ENCODE data around the gene PIK3CB.

Gene PIK3CB

GRCh38 chr3:138834596-138835396, at the start of gene PIK3CB:
PIK3CB (minus strand) TSS chr3:138834928; CDS start chr3:138759343, 75,585 bp downstream.
- peak; percentile 90 for DNase-seq (ENCODE audit: low spot score)

DNA sequence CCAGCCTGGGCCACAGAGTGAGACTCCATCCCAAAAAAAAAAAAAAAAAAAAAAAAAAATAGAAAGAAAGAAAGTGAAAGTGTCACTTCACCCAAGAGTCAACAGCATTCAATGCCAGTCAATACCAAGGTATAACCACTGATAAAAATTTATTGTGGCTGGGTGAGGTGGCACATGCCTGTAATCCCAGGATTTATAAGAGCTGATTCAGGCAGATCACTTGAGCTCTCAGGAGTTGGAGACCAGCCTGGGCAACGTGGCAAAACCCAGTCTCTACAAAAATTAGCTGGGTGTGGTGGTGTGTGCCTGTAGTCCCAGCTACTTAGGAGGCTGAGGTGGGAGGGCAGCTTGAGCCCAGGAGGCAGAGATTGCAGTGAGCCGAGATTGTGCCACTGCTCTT, 46.5 kb upstream of the PIK3CB start:
- no peak for DNase-seq (ENCODE audit: low spot score)

- no peak for DNase-seq (ENCODE audit: low spot score)
Measured at GRCh38 chr3:138879541-138880380, 45.0 kb upstream of the PIK3CB start.

DNA sequence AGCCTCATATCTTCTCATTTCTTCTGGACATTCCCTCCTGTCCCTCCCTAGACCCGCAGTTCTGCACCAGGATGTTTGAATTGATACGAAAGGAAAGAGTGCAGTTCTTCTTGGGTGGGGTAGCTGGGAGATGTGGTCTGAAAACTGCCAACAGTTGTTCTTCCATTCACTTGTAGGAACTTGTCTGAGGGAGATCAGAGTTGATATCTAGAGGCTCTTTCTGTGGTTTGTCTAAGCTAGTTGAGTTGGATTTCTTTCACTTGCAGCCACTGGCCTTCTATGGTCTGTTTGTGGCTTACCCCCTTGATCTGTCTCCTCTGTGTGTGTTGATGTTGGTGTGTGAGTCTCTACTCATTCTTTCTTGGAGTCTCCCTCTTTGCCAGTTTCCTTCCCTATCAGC, 42.5 kb upstream of the PIK3CB start:
- no peak for DNase-seq (ENCODE audit: low spot score)

GRCh38 chr3:138875754-138876664, 41.3 kb upstream of the PIK3CB start:
- no peak for DNase-seq (ENCODE audit: low spot score)

DNA sequence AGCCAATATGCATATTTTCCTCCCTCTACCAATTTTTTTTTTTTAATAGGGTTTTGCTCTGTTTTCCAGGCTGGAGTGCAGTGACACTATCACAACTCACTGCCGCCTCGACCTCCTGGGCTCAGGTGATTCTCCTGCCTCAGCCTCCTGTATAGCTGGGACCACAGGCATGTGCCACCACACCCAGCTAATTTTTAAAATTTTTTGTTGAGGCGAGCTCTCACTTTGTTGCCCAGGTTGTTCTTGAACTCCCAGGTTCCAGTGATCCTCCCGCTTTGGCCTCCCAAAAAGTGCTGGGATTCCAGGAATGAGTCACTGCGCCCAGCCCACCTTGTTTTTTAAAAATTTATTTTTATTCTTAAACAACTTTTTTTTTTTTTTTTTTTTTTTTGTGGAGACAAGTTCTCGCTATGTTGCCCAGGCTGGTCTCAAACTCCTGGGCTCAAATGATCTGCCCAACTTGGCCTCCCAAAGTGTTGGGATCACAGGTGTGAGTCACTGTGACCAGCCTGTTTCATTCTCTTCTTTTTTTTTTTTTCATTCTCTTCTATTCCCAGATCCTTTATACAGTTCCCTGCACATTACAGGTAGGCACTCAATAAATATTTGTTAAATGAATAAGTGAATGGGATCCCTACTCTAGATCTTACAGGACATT, 40.5 kb upstream of the PIK3CB start:
- no peak for DNase-seq (ENCODE audit: low spot score)

- no peak for DNase-seq (ENCODE audit: low spot score)
Measured at GRCh38 chr3:138873471-138874278, 38.9 kb upstream of the PIK3CB start.

DNA sequence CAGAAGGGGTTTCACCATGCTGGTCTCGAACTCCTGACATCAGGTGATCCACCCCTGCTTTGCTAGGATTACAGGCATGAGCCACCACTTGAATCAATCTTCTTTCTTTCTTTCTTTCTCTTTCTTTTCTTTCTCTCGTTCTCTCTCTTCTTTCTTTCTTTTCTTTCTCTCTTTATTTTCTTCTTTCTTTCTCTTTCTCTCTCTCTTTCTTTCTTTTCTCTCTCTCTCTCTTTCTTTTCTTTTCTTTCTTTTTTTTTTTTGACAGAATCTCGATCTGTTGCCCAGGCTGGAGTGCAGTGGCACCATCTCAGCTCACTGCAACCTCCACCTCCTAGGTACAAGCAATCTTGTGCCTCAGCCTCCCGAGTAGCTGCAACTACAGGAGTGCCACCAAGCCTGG, 37.9 kb upstream of the PIK3CB start:
- DNase-seq (ENCODE audit: low spot score): no peak

DNA sequence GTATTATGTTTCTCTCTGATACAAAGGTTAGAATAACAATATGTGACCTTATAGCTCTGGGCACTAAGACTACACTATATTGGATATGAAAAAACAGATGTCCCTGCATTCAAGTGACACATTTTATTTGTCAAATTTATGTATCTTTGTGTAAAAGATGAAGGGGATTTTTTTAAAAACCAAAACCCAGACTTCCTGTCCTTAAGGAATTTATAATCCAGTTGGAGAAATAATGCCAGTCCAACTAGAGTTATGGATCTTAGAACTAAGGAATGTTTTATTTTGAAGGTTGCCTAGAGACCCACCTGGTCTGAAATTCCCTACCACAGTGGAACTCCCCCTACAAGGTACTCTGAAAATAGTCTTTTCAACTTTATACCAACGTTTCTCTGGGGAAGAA, 33.3 kb upstream of the PIK3CB start:
- DNase-seq (ENCODE audit: low spot score): no peak

- DNase-seq (ENCODE audit: low spot score): no peak
Measured at GRCh38 chr3:138863776-138864113, 29.0 kb upstream of the PIK3CB start.

- DNase-seq (ENCODE audit: low spot score): no peak
Measured at GRCh38 chr3:138862924-138863775, 28.4 kb upstream of the PIK3CB start.

DNA sequence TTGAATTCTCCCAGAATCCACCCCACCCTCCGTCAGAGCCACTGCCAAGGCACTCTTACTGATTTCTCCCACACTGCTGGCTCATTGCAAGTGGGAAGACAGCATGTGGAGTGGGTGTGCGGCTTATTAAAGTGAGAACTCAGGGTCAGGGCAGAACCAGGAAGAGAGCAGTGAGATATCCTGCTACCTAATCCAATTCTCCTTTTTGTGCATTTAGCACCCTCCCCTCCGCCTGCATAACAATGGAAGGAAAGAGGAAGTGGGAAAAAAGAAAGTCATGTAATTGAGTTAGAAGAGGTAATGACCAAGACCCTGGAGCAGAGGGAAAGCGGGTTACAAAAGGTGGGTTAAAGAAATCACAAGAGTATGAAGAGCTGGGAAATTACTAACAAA, 27.8 kb upstream of the PIK3CB start:
- no peak for DNase-seq (ENCODE audit: low spot score)

DNA sequence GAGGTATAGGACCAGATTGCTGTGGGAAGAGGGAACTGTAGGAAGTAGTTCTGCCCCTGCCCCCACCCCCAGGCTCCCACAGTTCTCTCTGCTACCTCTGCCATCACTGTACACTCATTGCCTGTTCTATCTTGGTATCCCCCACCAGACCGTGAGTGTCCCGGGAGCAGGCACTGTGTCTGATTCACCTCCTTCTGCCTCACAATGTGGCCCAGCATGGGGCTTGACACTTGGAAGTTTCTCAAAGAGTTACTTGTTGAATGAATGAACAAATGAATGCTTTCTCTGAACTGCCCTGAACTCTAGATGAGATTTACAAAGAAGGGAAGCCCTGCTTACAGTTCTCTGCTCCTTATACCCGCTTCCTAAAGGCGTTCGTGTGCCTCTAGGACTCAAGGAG, 27.1 kb upstream of the PIK3CB start:
- DNase-seq (ENCODE audit: low spot score): no peak

DNA sequence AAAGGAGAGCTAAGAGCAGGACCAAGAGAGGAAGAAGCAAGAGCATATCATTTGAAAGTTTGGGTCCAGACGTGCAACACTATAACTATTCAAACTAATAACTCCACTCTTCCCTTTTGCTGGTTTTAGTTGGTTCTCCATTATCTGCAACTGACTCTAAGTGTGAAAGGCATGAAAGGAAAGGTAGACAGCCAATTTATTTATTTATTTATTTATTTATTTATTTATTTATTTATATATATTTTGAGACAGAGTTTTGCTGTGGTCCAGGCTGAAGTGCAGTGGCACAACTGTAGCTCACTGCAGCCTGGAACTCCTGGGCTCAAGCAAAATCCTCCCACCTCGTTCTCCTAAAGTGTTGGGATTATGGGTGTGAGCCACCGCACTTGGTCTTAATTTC, 22.1 kb upstream of the PIK3CB start:
- no peak for DNase-seq (ENCODE audit: low spot score)

DNA sequence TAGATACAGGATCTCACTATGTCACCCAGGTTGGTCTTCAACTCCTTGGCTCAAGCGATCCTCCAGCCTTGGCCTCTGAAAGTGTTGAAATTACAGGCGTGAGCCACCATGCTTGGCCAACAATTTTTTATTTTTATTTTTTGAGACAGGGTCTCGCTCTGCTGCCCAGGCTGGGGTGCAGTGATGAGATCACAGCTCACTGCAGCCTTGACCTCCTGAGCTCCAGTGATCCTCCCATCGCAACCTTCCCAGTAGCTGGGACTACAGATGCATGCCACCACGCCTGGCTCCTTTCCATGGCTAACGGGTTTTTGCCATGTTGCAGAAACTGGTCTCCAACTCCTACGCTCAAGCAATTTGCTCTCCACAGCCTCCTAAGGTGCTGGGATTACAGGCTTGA, 20.2 kb upstream of the PIK3CB start:
- no peak for DNase-seq (ENCODE audit: low spot score)

GRCh38 chr3:138854204-138854603, 19.5 kb upstream of the PIK3CB start:
- DNase-seq (ENCODE audit: low spot score): no peak

GRCh38 chr3:138850151-138850550, 15.4 kb upstream of the PIK3CB start:
- DNase-seq (ENCODE audit: low spot score): no peak

DNA sequence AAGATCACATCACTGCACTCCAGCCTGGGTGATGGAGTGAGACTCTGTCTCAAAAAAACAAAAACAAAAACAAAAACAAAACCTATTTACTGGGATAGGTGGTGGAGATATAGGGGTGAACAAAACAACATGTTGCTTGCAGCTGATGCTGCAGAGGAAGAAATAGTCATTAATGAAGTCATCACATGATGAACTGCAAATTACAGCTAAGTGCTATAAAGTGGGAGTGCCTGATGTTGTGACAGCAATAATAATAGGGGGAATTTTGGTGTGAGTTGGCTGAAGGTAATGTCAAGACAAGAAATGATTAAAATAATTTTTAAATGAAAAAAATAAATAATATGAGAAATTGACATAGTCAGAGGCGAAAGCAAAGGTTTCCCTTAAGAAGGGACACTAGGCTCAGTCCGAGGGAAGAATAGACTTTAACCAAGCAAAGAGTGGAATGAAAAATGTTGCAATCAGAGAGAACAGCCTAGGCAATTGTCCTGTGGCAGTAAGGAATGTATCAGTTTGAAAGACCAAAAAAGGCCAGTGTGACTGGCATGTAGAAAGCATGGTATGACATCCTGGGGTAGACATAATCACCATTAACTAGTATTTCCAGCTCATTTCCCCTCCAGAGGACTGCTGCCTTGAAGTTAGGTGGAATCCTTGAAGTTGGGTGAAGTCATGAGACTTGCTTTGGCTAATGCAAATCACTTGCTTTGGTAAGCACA, 14.7 kb upstream of the PIK3CB start:
- no peak for DNase-seq (ENCODE audit: low spot score)

- no peak for DNase-seq (ENCODE audit: low spot score)
Measured at GRCh38 chr3:138848696-138849095, 14.0 kb upstream of the PIK3CB start.
